A549 (cell line): ENCODE data around the gene GPATCH1.

Experiments used
- CEBPB ChIP-seq, 2 experiments: fragments of >200 bp in 1 of 2; sonication (Bioruptor Twin) in 1 of 2; formaldehyde crosslinking in 1 of 2; IDR thresholded peaks; 2 replicates each; pipeline ENCODE4 v1.6.1; 2012 to 2016
- CHD4 ChIP-seq: fragments of 200-600 bp; sonication (generic); IDR thresholded peaks from 2 replicates; pipeline ENCODE4 v1.6.1; 2016; ENCODE audit warnings: antibody characterized with exemption, mild to moderate bottlenecking, borderline replicate concordance
- EP300 ChIP-seq, 2 experiments: fragments of >200 bp; sonication (Bioruptor Twin); formaldehyde crosslinking; IDR thresholded peaks; 2 replicates in 1 of 2; 3 replicates in 1 of 2; pipeline ENCODE4 v1.6.1; 2016 to 2017
- ESRRA ChIP-seq: fragments of 150-350 bp; IDR thresholded peaks from 2 replicates; pipeline ENCODE4 v1.6.1; 2014; ENCODE audit warnings: mild to moderate bottlenecking, low read length, borderline replicate concordance
- HMGXB4 ChIP-seq: fragments of 250-450 bp; sonication (Bioruptor Pico); IDR thresholded peaks from 2 replicates; pipeline ENCODE4 v1.5.0; 2021; ENCODE audit warnings: mild to moderate bottlenecking, moderate library complexity, borderline replicate concordance
- KDM1A ChIP-seq: fragments of 200-600 bp; sonication (generic); IDR thresholded peaks from 2 replicates; pipeline ENCODE4 v1.6.1; 2016; ENCODE audit warnings: low read depth, mild to moderate bottlenecking
- NR3C1 ChIP-seq: fragments of >200 bp; sonication (Bioruptor Twin); formaldehyde crosslinking; IDR thresholded peaks from 3 replicates; pipeline ENCODE4 v1.6.1; 2017
- RAD21 ChIP-seq, 2 experiments: fragments of >200 bp in 1 of 2; sonication (Bioruptor Twin) in 1 of 2; formaldehyde crosslinking in 1 of 2; IDR thresholded peaks in 1 of 2; conservative IDR thresholded peaks in 1 of 2; 2 replicates in 1 of 2; 3 replicates in 1 of 2; pipeline ENCODE4 v1.6.1; 2012 to 2018; ENCODE audit warnings: inconsistent platforms in 1 of 2
- SREBF2 ChIP-seq: fragments of 450-650 bp; IDR thresholded peaks from 2 replicates; pipeline ENCODE4 v1.6.1; 2014; ENCODE audit warnings: mild to moderate bottlenecking, moderate library complexity
- ZFP36 ChIP-seq: fragments of 450-650 bp; IDR thresholded peaks from 2 replicates; pipeline ENCODE4 v1.6.1; 2014; ENCODE audit warnings: borderline replicate concordance; ENCODE audit not compliant: partially characterized antibody
- TF ChIP-seq, protein P1 (sequence below): fragments of >200 bp; sonication (Bioruptor Twin); formaldehyde crosslinking; IDR thresholded peaks from 3 replicates; pipeline ENCODE4 v1.5.1; 2016
- TF ChIP-seq, protein P2 (sequence below): IDR thresholded peaks from 2 replicates; pipeline ENCODE4 v1.6.1; 2012; ENCODE audit warnings: low read depth, borderline replicate concordance
- TF ChIP-seq, protein P3 (sequence below): fragments of 200-600 bp; sonication (generic); IDR thresholded peaks from 2 replicates; pipeline ENCODE4 v1.6.1; 2016; ENCODE audit warnings: antibody characterized with exemption, mild to moderate bottlenecking, moderate library complexity

DNA sequence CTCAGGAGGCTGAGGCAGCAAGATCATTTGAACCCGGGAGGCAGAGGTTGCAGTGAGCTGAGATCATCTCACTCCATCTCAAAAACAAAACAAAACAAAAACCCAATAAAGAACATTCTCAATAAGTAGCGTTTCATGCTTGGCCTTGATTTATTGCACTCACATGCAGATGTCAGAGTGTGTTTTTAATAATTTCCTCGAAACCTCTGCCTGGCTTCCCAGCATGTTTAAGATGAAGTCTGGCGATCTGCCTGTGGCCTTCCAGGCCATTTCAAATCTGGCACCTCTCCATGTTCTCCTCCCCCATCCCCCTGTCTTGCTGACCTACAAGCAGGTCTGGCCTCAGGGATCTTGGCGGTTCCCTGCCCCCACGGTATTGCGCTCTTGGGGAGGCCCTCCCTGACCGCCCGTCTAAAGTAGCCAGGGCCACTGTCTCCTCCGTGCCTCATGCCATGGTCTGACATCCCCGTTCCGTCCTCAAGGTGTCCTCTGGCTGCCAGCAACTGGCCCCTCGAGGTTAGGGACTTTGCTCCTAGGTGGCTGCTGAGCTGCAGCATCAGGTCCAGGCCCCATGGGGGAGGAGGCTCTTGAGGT, 52.6 kb downstream of the GPATCH1 start:
- TF ChIP-seq, protein P1, sequence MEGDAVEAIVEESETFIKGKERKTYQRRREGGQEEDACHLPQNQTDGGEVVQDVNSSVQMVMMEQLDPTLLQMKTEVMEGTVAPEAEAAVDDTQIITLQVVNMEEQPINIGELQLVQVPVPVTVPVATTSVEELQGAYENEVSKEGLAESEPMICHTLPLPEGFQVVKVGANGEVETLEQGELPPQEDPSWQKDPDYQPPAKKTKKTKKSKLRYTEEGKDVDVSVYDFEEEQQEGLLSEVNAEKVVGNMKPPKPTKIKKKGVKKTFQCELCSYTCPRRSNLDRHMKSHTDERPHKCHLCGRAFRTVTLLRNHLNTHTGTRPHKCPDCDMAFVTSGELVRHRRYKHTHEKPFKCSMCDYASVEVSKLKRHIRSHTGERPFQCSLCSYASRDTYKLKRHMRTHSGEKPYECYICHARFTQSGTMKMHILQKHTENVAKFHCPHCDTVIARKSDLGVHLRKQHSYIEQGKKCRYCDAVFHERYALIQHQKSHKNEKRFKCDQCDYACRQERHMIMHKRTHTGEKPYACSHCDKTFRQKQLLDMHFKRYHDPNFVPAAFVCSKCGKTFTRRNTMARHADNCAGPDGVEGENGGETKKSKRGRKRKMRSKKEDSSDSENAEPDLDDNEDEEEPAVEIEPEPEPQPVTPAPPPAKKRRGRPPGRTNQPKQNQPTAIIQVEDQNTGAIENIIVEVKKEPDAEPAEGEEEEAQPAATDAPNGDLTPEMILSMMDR: no peak
- TF ChIP-seq RAD21 (conservative IDR thresholded peaks at IDR 0.05 in 1 of 2, IDR thresholded peaks at IDR 0.05 in 1 of 2) (no peak), CEBPB (IDR thresholded peaks at IDR 0.05) (no peak), KDM1A (no peak), NR3C1 (no peak), SREBF2 (no peak), EP300 (IDR thresholded peaks at IDR 0.05) (no peak), HMGXB4 (CRISPR knock-in tag) (no peak), ZFP36 (no peak), ESRRA (no peak), CHD4 (no peak)
- TF ChIP-seq, protein P2, sequence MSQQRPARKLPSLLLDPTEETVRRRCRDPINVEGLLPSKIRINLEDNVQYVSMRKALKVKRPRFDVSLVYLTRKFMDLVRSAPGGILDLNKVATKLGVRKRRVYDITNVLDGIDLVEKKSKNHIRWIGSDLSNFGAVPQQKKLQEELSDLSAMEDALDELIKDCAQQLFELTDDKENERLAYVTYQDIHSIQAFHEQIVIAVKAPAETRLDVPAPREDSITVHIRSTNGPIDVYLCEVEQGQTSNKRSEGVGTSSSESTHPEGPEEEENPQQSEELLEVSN: no peak
- TF ChIP-seq, protein P3, sequence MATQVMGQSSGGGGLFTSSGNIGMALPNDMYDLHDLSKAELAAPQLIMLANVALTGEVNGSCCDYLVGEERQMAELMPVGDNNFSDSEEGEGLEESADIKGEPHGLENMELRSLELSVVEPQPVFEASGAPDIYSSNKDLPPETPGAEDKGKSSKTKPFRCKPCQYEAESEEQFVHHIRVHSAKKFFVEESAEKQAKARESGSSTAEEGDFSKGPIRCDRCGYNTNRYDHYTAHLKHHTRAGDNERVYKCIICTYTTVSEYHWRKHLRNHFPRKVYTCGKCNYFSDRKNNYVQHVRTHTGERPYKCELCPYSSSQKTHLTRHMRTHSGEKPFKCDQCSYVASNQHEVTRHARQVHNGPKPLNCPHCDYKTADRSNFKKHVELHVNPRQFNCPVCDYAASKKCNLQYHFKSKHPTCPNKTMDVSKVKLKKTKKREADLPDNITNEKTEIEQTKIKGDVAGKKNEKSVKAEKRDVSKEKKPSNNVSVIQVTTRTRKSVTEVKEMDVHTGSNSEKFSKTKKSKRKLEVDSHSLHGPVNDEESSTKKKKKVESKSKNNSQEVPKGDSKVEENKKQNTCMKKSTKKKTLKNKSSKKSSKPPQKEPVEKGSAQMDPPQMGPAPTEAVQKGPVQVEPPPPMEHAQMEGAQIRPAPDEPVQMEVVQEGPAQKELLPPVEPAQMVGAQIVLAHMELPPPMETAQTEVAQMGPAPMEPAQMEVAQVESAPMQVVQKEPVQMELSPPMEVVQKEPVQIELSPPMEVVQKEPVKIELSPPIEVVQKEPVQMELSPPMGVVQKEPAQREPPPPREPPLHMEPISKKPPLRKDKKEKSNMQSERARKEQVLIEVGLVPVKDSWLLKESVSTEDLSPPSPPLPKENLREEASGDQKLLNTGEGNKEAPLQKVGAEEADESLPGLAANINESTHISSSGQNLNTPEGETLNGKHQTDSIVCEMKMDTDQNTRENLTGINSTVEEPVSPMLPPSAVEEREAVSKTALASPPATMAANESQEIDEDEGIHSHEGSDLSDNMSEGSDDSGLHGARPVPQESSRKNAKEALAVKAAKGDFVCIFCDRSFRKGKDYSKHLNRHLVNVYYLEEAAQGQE: no peak
